CD8-positive, alpha-beta memory T cell (primary cell): ENCODE data around the gene CORIN. TPM values are rescaled to one million over a fixed set of nuclear protein-coding genes. Genes with fewer than 3 reads are reported as not detected.

Experiments
- CTCF ChIA-PET: fragments of 350-600 bp; sonication (Branson Sonifier 250); formaldehyde crosslinking; loops from one replicate; lab custom pipeline; 2021; ENCODE audit warnings: antibody characterized with exemption; lab: Charles Lee
- POLR2A ChIA-PET: fragments of 350-600 bp; sonication (Branson Sonifier 250); formaldehyde crosslinking; loops from one replicate; lab custom pipeline; 2021; ENCODE audit warnings: antibody characterized with exemption; lab: Charles Lee
- DNase-seq, 5 donors: peaks; one replicate each; pipeline versions ENCODE4 v3.0.0 to v3.0.0-alpha.2; 2020 to 2022; ENCODE audit warnings: mixed read lengths in 1 of 5
- H3K27ac ChIP-seq: one replicate; pipeline ENCODE4 v1.7.0; 2013; ENCODE audit warnings: low read depth, mild to moderate bottlenecking, low read length, moderate library complexity
- H3K27me3 ChIP-seq: 2 replicates; pipeline ENCODE4 v1.7.0; 2013; ENCODE audit warnings: low read length, mild to moderate bottlenecking; ENCODE audit not compliant: insufficient read depth, poor library complexity, severe bottlenecking
- H3K36me3 ChIP-seq: 2 replicates; pipeline ENCODE4 v1.7.0; 2013; ENCODE audit warnings: mild to moderate bottlenecking, low read length, moderate library complexity; ENCODE audit not compliant: insufficient read depth
- H3K4me1 ChIP-seq: 2 replicates; pipeline ENCODE4 v1.7.0; 2013; ENCODE audit warnings: mild to moderate bottlenecking, low read length, moderate library complexity; ENCODE audit not compliant: insufficient read depth
- H3K4me3 ChIP-seq: 2 replicates; pipeline ENCODE4 v1.7.0; 2013; ENCODE audit warnings: mild to moderate bottlenecking, low read length
- H3K9me3 ChIP-seq: 2 replicates; pipeline ENCODE4 v1.7.0; 2013; ENCODE audit warnings: mild to moderate bottlenecking, low read length
- H3K27ac Mint-ChIP-seq, 8 donors: one replicate each; pipeline ENCODE4 v1.8.0; 2020 to 2021; ENCODE audit warnings: mixed read lengths in 8 of 8, mild to moderate bottlenecking in 6 of 8, inconsistent platforms in 3 of 8, moderate library complexity in 3 of 8
- H3K27me3 Mint-ChIP-seq, 2 donors: one replicate each; pipeline ENCODE4 v1.8.0; 2020 to 2021; ENCODE audit warnings: mixed read lengths in 2 of 2, mild to moderate bottlenecking in 1 of 2, moderate library complexity in 1 of 2
- H3K36me3 Mint-ChIP-seq, 3 donors: one replicate each; pipeline ENCODE4 v1.8.0; 2020 to 2021; ENCODE audit warnings: mixed read lengths in 3 of 3, inconsistent platforms in 1 of 3, mild to moderate bottlenecking in 1 of 3
- H3K4me1 Mint-ChIP-seq, 3 donors: one replicate each; pipeline ENCODE4 v1.8.0; 2020 to 2021; ENCODE audit warnings: mixed read lengths in 3 of 3, inconsistent platforms in 1 of 3, mild to moderate bottlenecking in 1 of 3
- H3K4me3 Mint-ChIP-seq, 7 donors: one replicate each; pipeline ENCODE4 v1.8.0; 2020 to 2021; ENCODE audit warnings: mixed read lengths in 7 of 7, mild to moderate bottlenecking in 6 of 7, moderate library complexity in 4 of 7, inconsistent platforms in 2 of 7
- H3K9me3 Mint-ChIP-seq, 5 donors: one replicate each; pipeline ENCODE4 v1.8.0; 2020 to 2022; ENCODE audit warnings: mixed read lengths in 5 of 5, mild to moderate bottlenecking in 3 of 5, moderate library complexity in 2 of 5, inconsistent platforms in 1 of 5
- polyA plus RNA-seq: library from polyadenylated mRNA; unstranded; fragments of 300-500 nt; fragmentation: Illumina TruSeq; gene quantifications from one replicate; pipeline ENCODE4 v1.2.3, GENCODE V29; 2021
- total RNA-seq, 2 experiments: library from RNA; stranded (reverse); gene quantifications; one replicate each; pipeline ENCODE4 v1.2.3, GENCODE V29; 2021

Gene CORIN
- total and polyA plus RNA-seq, 3 experiments from 2014 or later, result 0.04 to 0.11 (median 0.06) TPM

DNA sequence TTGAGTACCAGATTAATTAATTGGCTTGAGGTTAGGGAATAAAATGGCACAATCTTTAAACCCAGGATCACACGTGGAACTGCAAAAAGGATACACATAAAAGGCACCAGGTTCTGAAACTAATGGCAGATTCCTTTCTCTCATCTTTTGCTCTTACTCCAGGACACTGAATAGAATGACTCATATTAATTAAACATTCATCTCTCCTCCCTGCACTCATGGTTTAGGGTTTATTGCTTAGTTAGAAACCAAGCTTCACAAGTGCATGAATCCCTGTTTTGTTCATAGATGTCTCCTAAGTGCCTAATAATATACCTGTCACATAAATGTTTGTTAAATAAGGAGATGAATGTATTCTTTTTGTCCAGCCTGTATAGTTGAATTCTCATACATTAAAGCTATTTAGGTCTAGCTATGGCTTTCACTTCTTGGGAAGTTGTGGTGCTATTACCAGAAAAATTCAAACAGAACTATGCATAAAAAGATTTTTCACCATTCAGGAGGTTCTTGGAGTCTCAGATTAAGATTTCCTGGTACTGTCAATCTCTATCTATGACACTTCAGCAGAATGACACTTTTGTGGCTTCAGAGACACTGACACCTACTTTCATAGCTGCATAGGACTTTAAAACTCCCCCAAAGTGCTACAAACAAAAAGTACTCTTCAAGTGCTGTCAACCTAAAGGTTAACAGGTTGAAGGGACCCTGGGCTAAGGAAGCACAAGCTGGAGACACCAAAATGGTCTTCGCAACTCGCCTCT lies 7.4 kb downstream of the CORIN start:
- no peaks in the 10 kb centered on the region for H3K9me3 ChIP-seq
- no peak overlapping the region for H3K4me3 ChIP-seq
- H3K27ac ChIP-seq, result no peak overlapping the region
- H3K27me3 Mint-ChIP-seq, result peaks cover 3 to 12% of the 10 kb centered on the region in 2 donors
- no peaks in the 10 kb centered on the region for H3K36me3 Mint-ChIP-seq
- no peaks in the 10 kb centered on the region for H3K36me3 ChIP-seq
- no peak overlapping the region for H3K4me3 Mint-ChIP-seq
- ChIA-PET POLR2A (no interaction called here), CTCF (interaction anchor here (1.3 kb wide), 1 partner anchor 10 kb away, joined by 3 read pairs; no protein-coding TSS in a partner anchor)
- no peaks in the 10 kb centered on the region for H3K9me3 Mint-ChIP-seq
- DNase-seq, result no peak
- peaks cover 10 to 20% (median 14%) of the 10 kb centered on the region in 3 donors for H3K4me1 Mint-ChIP-seq
- H3K27me3 ChIP-seq, result no peaks in the 10 kb centered on the region
- H3K4me1 ChIP-seq, result peaks cover 8% of the 10 kb centered on the region
- H3K27ac Mint-ChIP-seq, result no peak overlapping the region

DNA sequence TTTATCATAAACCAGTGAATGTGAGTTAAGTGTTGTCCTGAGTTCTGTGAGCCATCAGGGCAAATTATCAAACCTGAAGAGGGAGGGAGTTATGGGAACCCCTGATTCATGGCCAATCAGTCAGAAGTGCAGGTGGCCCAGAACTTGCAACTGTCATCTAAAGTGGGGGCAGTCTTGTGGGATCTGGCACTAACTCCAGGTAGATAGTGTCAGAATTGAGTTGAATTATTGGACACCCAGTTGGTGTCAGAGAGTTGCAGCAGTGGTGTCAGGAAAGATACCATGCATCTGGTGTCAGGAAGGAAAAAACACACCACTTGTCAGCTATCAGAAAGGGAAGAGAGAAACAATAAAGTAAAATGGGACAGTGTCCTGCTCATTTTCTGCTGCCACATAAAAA lies 8.4 kb downstream of the CORIN start:
- no peak overlapping the region for H3K27ac Mint-ChIP-seq
- Histone ChIP-seq H3K27ac (no peak overlapping the region), H3K36me3 (no peaks in the 10 kb centered on the region), H3K4me1 (peaks cover 4% of the 10 kb centered on the region), H3K4me3 (no peak overlapping the region), H3K27me3 (no peaks in the 10 kb centered on the region), H3K9me3 (no peaks in the 10 kb centered on the region)
- ChIA-PET CTCF (no interaction called here), POLR2A (no interaction called here)
- H3K36me3 Mint-ChIP-seq, result no peaks in the 10 kb centered on the region
- no peak for DNase-seq
- no peaks in the 10 kb centered on the region for H3K9me3 Mint-ChIP-seq
- peaks cover 10 to 18% (median 11%) of the 10 kb centered on the region in 3 donors for H3K4me1 Mint-ChIP-seq
- H3K27me3 Mint-ChIP-seq, result peaks cover 5 to 12% of the 10 kb centered on the region in 2 donors
- no peak overlapping the region for H3K4me3 Mint-ChIP-seq

DNA sequence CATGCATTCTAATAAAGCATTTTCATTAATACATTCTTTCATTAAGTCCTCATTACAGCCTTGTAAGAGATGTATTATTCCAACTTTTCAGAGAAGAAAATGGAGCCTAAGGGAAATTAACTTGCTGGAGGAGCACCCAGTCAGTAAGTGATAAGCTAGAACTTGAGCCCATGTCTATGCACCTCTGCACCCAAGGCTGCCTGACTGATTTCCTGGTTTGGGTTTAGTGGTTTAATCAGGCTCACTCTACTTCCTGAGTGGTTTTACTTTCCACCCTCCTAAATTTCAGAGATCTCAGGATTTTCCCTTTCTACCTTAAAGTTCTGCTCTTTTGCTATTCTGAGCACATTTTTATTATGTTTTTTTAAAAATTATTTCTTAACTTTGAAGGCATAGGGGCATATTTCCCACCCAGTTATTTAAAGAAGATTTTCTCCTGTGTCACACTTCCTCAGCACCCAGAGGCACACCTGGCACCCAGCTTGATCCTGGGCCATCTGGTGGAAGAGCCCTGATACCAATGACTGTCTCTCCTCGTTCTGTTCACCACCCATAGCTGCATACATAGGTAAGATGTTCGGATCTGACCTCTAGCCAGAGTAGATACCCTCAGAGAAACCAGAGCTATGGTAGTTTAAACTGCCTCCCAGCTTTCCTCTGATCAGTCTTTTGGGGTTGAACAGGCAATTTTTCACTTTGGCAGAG lies 10.4 kb downstream of the CORIN start:
- no peak overlapping the region for H3K27ac ChIP-seq
- DNase-seq, result no peak
- ChIA-PET POLR2A (no interaction called here), CTCF (interaction anchor here (1.7 to 2.3 kb wide), 2 partner anchors 9 to 10 kb away, joined by 3 to 9 read pairs; no protein-coding TSS in a partner anchor)
- Mint-ChIP-seq H3K27ac (peak overlapping the region in 1 of 8 donors; percentile 31), H3K27me3 (peaks cover 5 to 16% of the 10 kb centered on the region in 2 donors), H3K4me1 (peaks cover 10 to 18% (median 11%) of the 10 kb centered on the region in 3 donors), H3K4me3 (no peak overlapping the region), H3K9me3 (no peaks in the 10 kb centered on the region), H3K36me3 (no peaks in the 10 kb centered on the region)
- H3K4me1 ChIP-seq, result peaks cover 4% of the 10 kb centered on the region
- H3K36me3 ChIP-seq, result no peaks in the 10 kb centered on the region
- no peak overlapping the region for H3K4me3 ChIP-seq
- no peaks in the 10 kb centered on the region for H3K9me3 ChIP-seq
- H3K27me3 ChIP-seq, result no peaks in the 10 kb centered on the region

DNA sequence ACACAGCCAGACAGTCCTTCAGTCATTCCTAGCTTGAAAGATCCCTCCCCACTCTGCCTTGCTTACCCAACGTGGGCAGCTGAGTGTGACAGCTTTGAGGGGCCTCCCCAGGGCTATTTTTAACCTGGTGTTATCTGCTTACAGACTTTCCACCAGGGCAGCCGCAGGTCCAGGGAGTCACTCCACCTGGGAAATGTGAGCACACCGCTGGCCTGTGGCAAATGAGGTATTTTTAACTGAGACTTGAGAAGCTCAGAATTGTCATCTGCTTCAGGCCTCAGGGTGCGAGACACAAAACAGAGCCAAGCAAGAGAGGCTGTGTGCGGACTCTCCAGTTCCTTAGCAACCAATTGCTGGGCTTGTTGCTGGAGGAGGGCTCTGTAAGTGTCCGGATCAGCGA lies 13.0 kb downstream of the CORIN start:
- no peak overlapping the region for H3K4me3 ChIP-seq
- no peaks in the 10 kb centered on the region for H3K27me3 ChIP-seq
- H3K27me3 Mint-ChIP-seq, result peaks cover 4 to 19% of the 10 kb centered on the region in 2 donors
- no peak overlapping the region for H3K4me3 Mint-ChIP-seq
- H3K36me3 Mint-ChIP-seq, result no peaks in the 10 kb centered on the region
- no peaks in the 10 kb centered on the region for H3K9me3 ChIP-seq
- no peak overlapping the region for H3K27ac Mint-ChIP-seq
- no peak for DNase-seq
- ChIA-PET CTCF (no interaction called here), POLR2A (no interaction called here)
- H3K27ac ChIP-seq, result no peak overlapping the region
- H3K36me3 ChIP-seq, result no peaks in the 10 kb centered on the region
- no peaks in the 10 kb centered on the region for H3K9me3 Mint-ChIP-seq
- peaks cover 4% of the 10 kb centered on the region for H3K4me1 ChIP-seq
- peaks cover 9 to 18% (median 11%) of the 10 kb centered on the region in 3 donors for H3K4me1 Mint-ChIP-seq

DNA sequence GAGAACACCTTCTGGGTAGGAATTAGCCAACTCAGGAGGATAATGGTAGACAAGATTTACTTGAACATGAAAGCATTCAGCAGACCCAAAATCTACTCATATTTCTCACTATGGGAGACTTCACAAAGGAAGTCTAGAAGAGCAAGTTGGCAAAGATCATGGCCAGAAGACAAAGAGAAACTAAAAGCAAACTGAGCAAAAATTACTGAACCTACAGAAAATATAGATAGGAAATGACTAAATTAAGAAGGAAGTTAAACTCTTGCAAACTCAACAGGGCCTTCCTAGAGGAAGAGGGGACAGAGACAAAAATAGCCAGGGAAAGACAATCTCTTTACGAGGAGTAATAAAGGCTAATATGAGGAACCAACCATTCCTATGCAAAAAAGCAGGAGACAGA lies 18.7 kb downstream of the CORIN start:
- CTCF ChIA-PET, result no interaction called here

DNA sequence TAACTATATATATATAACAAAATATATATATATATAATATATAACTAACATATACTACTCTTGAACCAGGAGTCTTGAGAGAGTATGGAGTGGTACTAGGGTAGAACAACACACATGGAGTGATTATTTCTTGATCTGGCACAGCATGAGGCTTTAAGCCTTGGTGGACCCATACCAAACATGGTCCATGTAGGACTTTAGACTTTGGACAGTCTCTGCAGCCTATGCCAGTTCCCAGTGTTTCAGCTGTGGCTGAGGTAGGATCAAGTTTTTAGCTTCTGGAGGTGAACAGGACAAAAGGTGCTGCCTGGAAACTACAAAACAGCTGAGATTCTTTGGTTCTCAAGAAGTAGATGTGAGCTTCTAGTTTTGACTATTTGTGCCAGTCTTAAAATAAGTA lies 20.6 kb downstream of the CORIN start:
- no peaks in the 10 kb centered on the region for H3K4me1 ChIP-seq
- peaks cover 17 to 36% of the 10 kb centered on the region in 2 donors for H3K27me3 Mint-ChIP-seq
- CTCF ChIA-PET, result interaction anchor here (0.8 to 1.0 kb wide), 2 partner anchors 10 to 19 kb away, joined by 3 read pairs; no protein-coding TSS in a partner anchor
- POLR2A ChIA-PET, result no interaction called here
- no peak for DNase-seq
- H3K4me1 Mint-ChIP-seq, result peaks cover 0 to 5% (median 4%) of the 10 kb centered on the region in 3 donors
- H3K4me3 ChIP-seq, result no peak overlapping the region
- no peaks in the 10 kb centered on the region for H3K27me3 ChIP-seq
- no peak overlapping the region for H3K27ac Mint-ChIP-seq
- no peaks in the 10 kb centered on the region for H3K36me3 ChIP-seq
- no peak overlapping the region for H3K4me3 Mint-ChIP-seq
- H3K9me3 ChIP-seq, result no peaks in the 10 kb centered on the region
- no peaks in the 10 kb centered on the region for H3K9me3 Mint-ChIP-seq
- H3K36me3 Mint-ChIP-seq, result no peaks in the 10 kb centered on the region
- no peak overlapping the region for H3K27ac ChIP-seq

More for the DNA sequence above, 18.7 kb downstream of the CORIN start:
- no peaks in the 10 kb centered on the region for H3K9me3 ChIP-seq
- H3K27me3 Mint-ChIP-seq, result peaks cover 10 to 28% of the 10 kb centered on the region in 2 donors
- no peak overlapping the region for H3K4me3 ChIP-seq
- H3K27ac ChIP-seq, result no peak overlapping the region
- no peaks in the 10 kb centered on the region for H3K36me3 ChIP-seq
- no peak overlapping the region for H3K4me3 Mint-ChIP-seq
- no peaks in the 10 kb centered on the region for H3K27me3 ChIP-seq
- H3K9me3 Mint-ChIP-seq, result no peaks in the 10 kb centered on the region
- no peak overlapping the region for H3K27ac Mint-ChIP-seq
- POLR2A ChIA-PET, result interaction anchor here (0.6 kb wide), 1 partner anchor 18 kb away, joined by 4 read pairs; no protein-coding TSS in a partner anchor
- DNase-seq, result no peak
- no peaks in the 10 kb centered on the region for H3K36me3 Mint-ChIP-seq
- H3K4me1 ChIP-seq, result no peaks in the 10 kb centered on the region
- H3K4me1 Mint-ChIP-seq, result peaks cover 0 to 5% (median 4%) of the 10 kb centered on the region in 3 donors

DNA sequence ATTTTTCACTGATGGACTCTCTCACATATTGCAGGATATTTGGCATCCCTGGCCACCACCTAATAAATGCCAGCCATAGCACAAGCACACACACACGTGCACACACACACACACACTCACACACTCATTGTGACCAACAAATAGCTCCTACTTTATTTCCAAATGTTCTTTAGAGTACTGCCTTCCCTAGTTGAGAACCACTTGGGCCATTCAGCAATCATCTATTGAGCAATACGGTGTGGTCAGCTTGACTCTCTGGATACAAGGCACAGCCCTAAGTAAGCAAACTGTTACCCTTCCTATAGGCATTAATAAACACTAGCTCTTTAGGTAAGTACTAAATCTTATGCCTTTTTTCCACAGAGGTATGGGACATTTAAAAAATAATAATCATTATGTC lies 21.1 kb downstream of the CORIN start:
- H3K4me3 ChIP-seq, result no peak overlapping the region
- no peaks in the 10 kb centered on the region for H3K9me3 ChIP-seq
- Mint-ChIP-seq H3K36me3 (no peaks in the 10 kb centered on the region), H3K27me3 (peaks cover 17 to 36% of the 10 kb centered on the region in 2 donors), H3K4me1 (peaks cover 0 to 5% (median 4%) of the 10 kb centered on the region in 3 donors), H3K9me3 (no peaks in the 10 kb centered on the region), H3K27ac (no peak overlapping the region), H3K4me3 (no peak overlapping the region)
- H3K36me3 ChIP-seq, result no peaks in the 10 kb centered on the region
- H3K27me3 ChIP-seq, result no peaks in the 10 kb centered on the region
- ChIA-PET POLR2A (no interaction called here), CTCF (no interaction called here)
- H3K4me1 ChIP-seq, result no peaks in the 10 kb centered on the region
- DNase-seq, result no peak
- no peak overlapping the region for H3K27ac ChIP-seq
